Caco-2 (cell line): ENCODE data around the gene ATP8B4. TPM values are rescaled to one million over a fixed set of nuclear protein-coding genes. Genes with fewer than 3 reads are reported as not detected.

Source experiments
- BruUV-seq: library from RNA; stranded (reverse); fragments of 400-500 nt; replicated peaks from 2 replicates; lab custom pipeline; 2021; lab: Mats Ljungman, UMichigan
- CTCF ChIA-PET: fragments of 300-600 bp; sonication (Branson Sonifier 250); formaldehyde crosslinking; loops from one replicate; lab custom pipeline; 2022; ENCODE audit warnings: antibody characterized with exemption; lab: Charles Lee
- POLR2A ChIA-PET: fragments of 300-600 bp; sonication (Branson Sonifier 250); formaldehyde crosslinking; loops from one replicate; lab custom pipeline; 2022; ENCODE audit warnings: antibody characterized with exemption; lab: Charles Lee
- DNase-seq, 2 experiments: peaks; one replicate each; pipeline versions ENCODE4 v3.0.0 to v3.0.0-alpha.2; 2020 to 2022
- H3K27me3 ChIP-seq: replicated peaks from 2 replicates; pipeline ENCODE4 v1.6.0; 2011; ENCODE audit warnings: low read length; ENCODE audit not compliant: control insufficient read depth, insufficient read depth
- H3K36me3 ChIP-seq: 2 replicates; pipeline ENCODE4 v1.5.1; 2011; ENCODE audit warnings: low read length; ENCODE audit not compliant: control insufficient read depth, insufficient read depth
- H3K4me1 ChIP-seq: fragments of 250-450 bp; sonication (Bioruptor Pico); 2 replicates; pipeline ENCODE4 v1.5.1; 2020; ENCODE audit warnings: mild to moderate bottlenecking
- H3K4me3 ChIP-seq: 2 replicates; pipeline ENCODE4 v1.5.1; 2011; ENCODE audit warnings: low read depth, mild to moderate bottlenecking, control low read depth, low read length
- H3K9me3 ChIP-seq: fragments of 250-450 bp; sonication (Bioruptor Pico); 2 replicates; pipeline ENCODE4 v1.5.1; 2020; ENCODE audit warnings: mild to moderate bottlenecking, moderate library complexity
- H3K27ac Mint-ChIP-seq: one replicate; pipeline ENCODE4 v1.8.0; 2022; ENCODE audit warnings: mixed read lengths; ENCODE audit not compliant: unreplicated experiment
- H3K27me3 Mint-ChIP-seq: one replicate; pipeline ENCODE4 v1.8.0; 2022; ENCODE audit warnings: mixed read lengths; ENCODE audit not compliant: insufficient read depth, unreplicated experiment
- H3K36me3 Mint-ChIP-seq: one replicate; pipeline ENCODE4 v1.8.0; 2022; ENCODE audit warnings: mild to moderate bottlenecking, mixed read lengths; ENCODE audit not compliant: insufficient read depth, unreplicated experiment
- H3K4me1 Mint-ChIP-seq: one replicate; pipeline ENCODE4 v1.8.0; 2022; ENCODE audit warnings: low read depth, mixed read lengths; ENCODE audit not compliant: unreplicated experiment
- H3K4me3 Mint-ChIP-seq: one replicate; pipeline ENCODE4 v1.8.0; 2022; ENCODE audit warnings: mild to moderate bottlenecking, moderate library complexity, mixed read lengths; ENCODE audit not compliant: unreplicated experiment
- H3K9me3 Mint-ChIP-seq: one replicate; pipeline ENCODE4 v1.8.0; 2022; ENCODE audit warnings: mixed read lengths; ENCODE audit not compliant: unreplicated experiment
- CTCF ChIP-seq, 2 experiments: fragments of 200-600 bp in 1 of 2; IDR thresholded peaks; 1 replicate in 1 of 2; 2 replicates in 1 of 2; pipeline versions ENCODE4 v1.5.1 to v1.8.0; 2011 to 2022; ENCODE audit warnings: antibody characterized with exemption in 1 of 2, control low read depth in 1 of 2, inconsistent platforms in 1 of 2, low read depth in 1 of 2, low read length in 1 of 2, mild to moderate bottlenecking in 1 of 2, moderate library complexity in 1 of 2; ENCODE audit not compliant: insufficient read depth in 1 of 2, severe bottlenecking in 1 of 2, unreplicated experiment in 1 of 2
- intact Hi-C: fragments of 100-400 bp; cut with micrococcal nuclease; formaldehyde crosslinking; loops from one replicate; pipeline ENCODE4 v1.10.0; 2022; ENCODE audit not compliant: unreplicated experiment
- total RNA-seq: library from RNA; stranded (reverse); gene quantifications from 2 replicates; pipeline ENCODE4 v1.2.3, GENCODE V29; 2022

The ATP8B4 gene
- total RNA-seq, 1 experiment from 2014 or later, result 0.57 TPM

DNA sequence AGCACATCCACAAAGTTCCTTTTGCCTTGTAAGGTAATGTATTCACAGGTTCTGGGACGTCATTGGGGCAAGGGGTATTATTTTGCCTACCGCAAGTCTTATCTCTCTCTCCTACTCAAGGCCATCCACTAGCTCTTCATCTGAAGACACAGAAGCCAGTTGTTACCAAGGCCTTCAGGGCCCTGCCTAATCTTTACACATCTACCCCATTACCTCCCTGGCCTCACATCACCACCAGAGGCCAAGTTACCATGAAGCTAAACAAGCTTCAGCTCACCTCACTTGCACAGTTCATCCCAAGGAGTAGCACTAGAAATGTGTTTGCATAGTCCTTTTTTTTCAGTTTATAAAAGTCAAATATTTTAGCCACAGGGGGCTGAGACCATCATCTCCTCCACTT, 34.1 kb downstream of the ATP8B4 start:
- Mint-ChIP-seq H3K27me3 (peaks cover 3% of the 10 kb centered on the region), H3K36me3 (no peaks in the 10 kb centered on the region), H3K27ac (no peak overlapping the region), H3K4me1 (no peaks in the 10 kb centered on the region), H3K9me3 (no peaks in the 10 kb centered on the region), H3K4me3 (no peak overlapping the region)
- DNase-seq, result no peak
- ChIA-PET POLR2A (no interaction called here), CTCF (no interaction called here)
- no peaks in the 10 kb centered on the region for H3K36me3 ChIP-seq
- no peak for TF ChIP-seq CTCF (IDR thresholded peaks at IDR 0.05; ENCODE audit: insufficient read depth in 1 of 2, low read depth in 1 of 2, low read length in 1 of 2, severe bottlenecking in 1 of 2, unreplicated experiment in 1 of 2)
- H3K27me3 ChIP-seq, result no peaks in the 10 kb centered on the region
- intact Hi-C loops, result no loop called here
- BruUV-seq, result no TSS peak
- H3K9me3 ChIP-seq, result no peaks in the 10 kb centered on the region
- no peak overlapping the region for H3K4me3 ChIP-seq
- no peaks in the 10 kb centered on the region for H3K4me1 ChIP-seq

- no peak overlapping the region for H3K27ac Mint-ChIP-seq
- intact Hi-C loops, result no loop called here
- H3K4me3 ChIP-seq, result no peak overlapping the region
- no peak for TF ChIP-seq CTCF (IDR thresholded peaks at IDR 0.05; ENCODE audit: insufficient read depth in 1 of 2, low read depth in 1 of 2, low read length in 1 of 2, severe bottlenecking in 1 of 2, unreplicated experiment in 1 of 2)
- no peak overlapping the region for H3K4me3 Mint-ChIP-seq
- no peak for DNase-seq
- H3K27me3 ChIP-seq, result no peaks in the 10 kb centered on the region
- H3K36me3 ChIP-seq, result no peaks in the 10 kb centered on the region
- peaks cover 3% of the 10 kb centered on the region for H3K27me3 Mint-ChIP-seq
- H3K4me1 Mint-ChIP-seq, result no peaks in the 10 kb centered on the region
- no TSS peak for BruUV-seq
- no peaks in the 10 kb centered on the region for H3K4me1 ChIP-seq
- H3K9me3 ChIP-seq, result no peaks in the 10 kb centered on the region
- POLR2A ChIA-PET, result no interaction called here
- no peaks in the 10 kb centered on the region for H3K36me3 Mint-ChIP-seq
- no peaks in the 10 kb centered on the region for H3K9me3 Mint-ChIP-seq
- CTCF ChIA-PET, result no interaction called here
Measured at GRCh38 chr15:50083424-50084025, 35.5 kb downstream of the ATP8B4 start.

GRCh38 chr15:50082066-50082465, 37.0 kb downstream of the ATP8B4 start:
- no peak for TF ChIP-seq CTCF (IDR thresholded peaks at IDR 0.05; ENCODE audit: insufficient read depth in 1 of 2, low read depth in 1 of 2, low read length in 1 of 2, severe bottlenecking in 1 of 2, unreplicated experiment in 1 of 2)
- Mint-ChIP-seq H3K4me3 (no peak overlapping the region), H3K27me3 (peaks cover 3% of the 10 kb centered on the region), H3K27ac (no peak overlapping the region), H3K9me3 (no peaks in the 10 kb centered on the region), H3K36me3 (no peaks in the 10 kb centered on the region), H3K4me1 (no peaks in the 10 kb centered on the region)
- Histone ChIP-seq H3K4me3 (no peak overlapping the region), H3K36me3 (no peaks in the 10 kb centered on the region), H3K27me3 (no peaks in the 10 kb centered on the region), H3K4me1 (no peaks in the 10 kb centered on the region), H3K9me3 (no peaks in the 10 kb centered on the region)
- no peak for DNase-seq
- no TSS peak for BruUV-seq
- POLR2A ChIA-PET, result no interaction called here
- intact Hi-C loops, result no loop called here
- CTCF ChIA-PET, result no interaction called here
